ENCODE results near the gene ELMO1.

Gene ELMO1

GRCh38 chr7:37449621-37450020 lies 957 bp upstream of the ELMO1 start:
- in situ Hi-C loops (cut with MboI; ENCODE audit: low pct_unique_long_range_greater_than_20kb, low sequenced_read_pairs, unreplicated experiment): no loop called here
- no peak for DNase-seq (ENCODE audit: low spot score)
- TF ChIP-seq CTCF (IDR thresholded peaks at IDR 0.05; ENCODE audit: extremely low read depth, insufficient read depth, missing control alignments): no peak

- no peak for TF ChIP-seq CTCF (IDR thresholded peaks at IDR 0.05; ENCODE audit: extremely low read depth, insufficient read depth, missing control alignments)
- DNase-seq (ENCODE audit: low spot score): peak; percentile 59
- in situ Hi-C loops (cut with MboI; ENCODE audit: low pct_unique_long_range_greater_than_20kb, low sequenced_read_pairs, unreplicated experiment): no loop called here
Measured at GRCh38 chr7:37448011-37448635, 541 bp downstream of the ELMO1 start.

- no peak for TF ChIP-seq CTCF (IDR thresholded peaks at IDR 0.05; ENCODE audit: extremely low read depth, insufficient read depth, missing control alignments)
- in situ Hi-C loops (cut with MboI; ENCODE audit: low pct_unique_long_range_greater_than_20kb, low sequenced_read_pairs, unreplicated experiment): no loop called here
- DNase-seq (ENCODE audit: low spot score): no peak
Measured at GRCh38 chr7:37446371-37446770, 2.3 kb downstream of the ELMO1 start.

- DNase-seq (ENCODE audit: low spot score): no peak
- in situ Hi-C loops (cut with MboI; ENCODE audit: low pct_unique_long_range_greater_than_20kb, low sequenced_read_pairs, unreplicated experiment): no loop called here
Measured at GRCh38 chr7:37445790-37446189, 2.9 kb downstream of the ELMO1 start.

GRCh38 chr7:37445064-37445723 lies 3.5 kb downstream of the ELMO1 start:
- no peak for DNase-seq (ENCODE audit: low spot score)
- no peak for TF ChIP-seq CTCF (IDR thresholded peaks at IDR 0.05; ENCODE audit: extremely low read depth, insufficient read depth, missing control alignments)
- in situ Hi-C loops (cut with MboI; ENCODE audit: low pct_unique_long_range_greater_than_20kb, low sequenced_read_pairs, unreplicated experiment): no loop called here

More at GRCh38 chr7:37445790-37446189, 2.9 kb downstream of the ELMO1 start:
- TF ChIP-seq CTCF (IDR thresholded peaks at IDR 0.05; ENCODE audit: extremely low read depth, insufficient read depth, missing control alignments): no peak

- in situ Hi-C loops (cut with MboI; ENCODE audit: low pct_unique_long_range_greater_than_20kb, low sequenced_read_pairs, unreplicated experiment): no loop called here
- no peak for TF ChIP-seq CTCF (IDR thresholded peaks at IDR 0.05; ENCODE audit: extremely low read depth, insufficient read depth, missing control alignments)
- no peak for DNase-seq (ENCODE audit: low spot score)
Measured at GRCh38 chr7:37443627-37444026, 5.0 kb downstream of the ELMO1 start.

Data from GM13977 (cell line).